ENCODE results near the gene NTSR1. TPM values are rescaled to one million over a fixed set of nuclear protein-coding genes. Genes with fewer than 3 reads are reported as not detected.

The NTSR1 gene
- polyA plus RNA-seq, 3 donors: 0.35 to 2.5 (median 0.40) TPM

DNA sequence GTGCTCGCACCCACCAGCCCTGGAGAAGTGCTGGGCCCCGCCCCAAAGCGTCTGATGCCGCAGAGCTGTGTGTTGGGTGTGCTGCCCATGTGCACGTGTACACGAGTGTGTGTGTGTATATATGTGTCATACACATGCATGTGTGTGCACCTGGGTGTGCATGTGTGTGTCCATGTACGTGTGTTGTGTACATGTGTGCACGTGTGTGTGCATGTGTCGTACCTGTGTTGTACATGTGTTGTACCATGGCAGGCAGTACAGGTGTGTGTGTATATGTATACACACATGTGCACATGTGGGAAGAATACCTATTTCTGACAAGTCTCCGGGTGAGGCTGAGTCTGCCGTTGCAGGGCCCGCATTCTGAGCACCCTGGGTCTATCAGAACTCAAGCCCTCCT lies 81.4 kb downstream of the NTSR1 start:
- Histone ChIP-seq H4K20me1 (ENCODE audit: insufficient read depth, low read length) (no peaks in the 10 kb centered on the region), H2AFZ (ENCODE audit: insufficient read depth, low read depth, low read length, poor library complexity, severe bottlenecking) (no peak overlapping the region), H3K4me3 (replicated peaks in 1 of 3; ENCODE audit: low read depth in 2 of 3, low read length in 3 of 3) (no peak overlapping the region), H3K36me3 (replicated peaks in 1 of 2; ENCODE audit: control insufficient read depth in 1 of 2, insufficient read depth in 2 of 2, low read length in 2 of 2) (no peaks in the 10 kb centered on the region), H3K79me2 (ENCODE audit: insufficient read depth, low read length) (no peaks in the 10 kb centered on the region), H3K27me3 (ENCODE audit: control insufficient read depth in 2 of 2, insufficient read depth in 2 of 2, low read length in 2 of 2) (no peaks in the 10 kb centered on the region), H3K27ac (ENCODE audit: low read depth in 1 of 2, low read length in 2 of 2) (no peak overlapping the region), H3K9me3 (replicated peaks in 1 of 2; ENCODE audit: control insufficient read depth in 1 of 2, insufficient read depth in 1 of 2, low read length in 2 of 2) (peaks cover 0 to 13% of the 10 kb centered on the region in 2 donors), H3K4me1 (ENCODE audit: control insufficient read depth in 1 of 2, insufficient read depth in 2 of 2, low read length in 2 of 2) (peaks cover 32 to 45% of the 10 kb centered on the region in 2 donors), H3K9ac (ENCODE audit: insufficient read depth, low read length, poor library complexity, severe bottlenecking) (no peak overlapping the region), H3K4me2 (replicated peaks; ENCODE audit: extremely low read depth, low read length, poor library complexity, severe bottlenecking) (no peak overlapping the region)
- WGBS (ENCODE audit: insufficient coverage): 91% methylated on average over 7 of the region's 12 CpGs
- TF ChIP-seq, protein P1, sequence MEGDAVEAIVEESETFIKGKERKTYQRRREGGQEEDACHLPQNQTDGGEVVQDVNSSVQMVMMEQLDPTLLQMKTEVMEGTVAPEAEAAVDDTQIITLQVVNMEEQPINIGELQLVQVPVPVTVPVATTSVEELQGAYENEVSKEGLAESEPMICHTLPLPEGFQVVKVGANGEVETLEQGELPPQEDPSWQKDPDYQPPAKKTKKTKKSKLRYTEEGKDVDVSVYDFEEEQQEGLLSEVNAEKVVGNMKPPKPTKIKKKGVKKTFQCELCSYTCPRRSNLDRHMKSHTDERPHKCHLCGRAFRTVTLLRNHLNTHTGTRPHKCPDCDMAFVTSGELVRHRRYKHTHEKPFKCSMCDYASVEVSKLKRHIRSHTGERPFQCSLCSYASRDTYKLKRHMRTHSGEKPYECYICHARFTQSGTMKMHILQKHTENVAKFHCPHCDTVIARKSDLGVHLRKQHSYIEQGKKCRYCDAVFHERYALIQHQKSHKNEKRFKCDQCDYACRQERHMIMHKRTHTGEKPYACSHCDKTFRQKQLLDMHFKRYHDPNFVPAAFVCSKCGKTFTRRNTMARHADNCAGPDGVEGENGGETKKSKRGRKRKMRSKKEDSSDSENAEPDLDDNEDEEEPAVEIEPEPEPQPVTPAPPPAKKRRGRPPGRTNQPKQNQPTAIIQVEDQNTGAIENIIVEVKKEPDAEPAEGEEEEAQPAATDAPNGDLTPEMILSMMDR (IDR thresholded peaks at IDR 0.05): no peak
- Mint-ChIP-seq H3K9me3 (peaks cover 12 to 16% (median 15%) of the 10 kb centered on the region in 7 donors), H3K4me1 (peaks cover 38% of the 10 kb centered on the region), H3K4me3 (no peak overlapping the region), H3K27ac (no peak overlapping the region), H3K27me3 (ENCODE audit: low read depth in 3 of 3) (peaks cover 0 to 4% (median 2%) of the 10 kb centered on the region in 3 donors), H3K36me3 (peaks cover 7 to 20% of the 10 kb centered on the region in 2 donors)
- DNase-seq: no peak
- intact Hi-C loops (cut with micrococcal nuclease): loop anchor here (2.0 to 10.0 kb wide), 7 partner anchors 48 to 385 kb away; partner anchors contain the start of genes CABLES2 (in 1 of the 2) and DIDO1 (in 1 of the 2)

DNA sequence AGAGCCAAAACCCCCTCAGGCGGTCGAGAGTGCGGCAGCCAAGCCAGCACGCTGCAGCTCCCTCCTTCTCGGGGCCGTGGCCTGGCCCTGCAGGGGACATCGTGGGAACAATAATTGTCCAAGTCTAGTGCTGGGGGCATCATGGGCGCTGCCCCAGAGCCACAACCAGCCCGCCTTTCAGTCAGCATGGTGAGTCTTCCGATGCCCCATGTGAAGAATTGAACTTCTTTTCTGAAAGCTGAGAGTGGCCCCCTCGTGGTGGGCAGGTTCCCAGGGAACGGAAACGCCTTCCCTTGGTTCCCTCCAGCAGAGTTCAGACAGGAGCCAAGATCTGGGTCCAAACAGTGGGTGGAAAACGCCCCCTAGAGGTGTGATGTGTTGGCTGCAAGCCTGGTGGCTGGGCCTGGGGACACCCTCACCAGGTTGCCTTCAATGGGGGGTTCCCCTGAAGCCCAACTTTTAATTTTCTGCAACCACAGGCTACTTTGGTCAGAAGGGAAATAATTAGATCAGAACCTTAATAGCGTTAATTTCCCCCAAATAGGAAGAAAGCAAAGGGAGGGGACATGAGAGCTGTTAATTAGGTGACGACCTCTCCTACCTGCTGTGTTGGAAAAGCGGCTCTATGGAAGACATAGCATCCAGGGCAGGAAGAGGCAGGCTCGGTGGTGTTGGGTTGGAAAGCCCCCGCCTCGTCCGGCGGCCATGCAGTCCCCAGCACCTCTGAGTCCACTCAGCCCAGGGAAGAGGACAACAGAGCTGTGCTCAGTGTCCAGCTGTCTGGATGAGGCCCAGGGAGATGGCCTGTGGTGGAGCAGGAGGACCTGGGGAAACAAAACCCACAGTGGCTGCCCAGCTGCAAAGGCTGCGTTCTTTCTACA lies 82.9 kb downstream of the NTSR1 start:
- no peak overlapping the region for H3K27ac ChIP-seq (ENCODE audit: low read depth in 1 of 2, low read length in 2 of 2)
- H3K4me3 Mint-ChIP-seq: no peak overlapping the region

More for the DNA sequence above, 82.9 kb downstream of the NTSR1 start:
- Histone ChIP-seq H3K36me3 (replicated peaks in 1 of 2; ENCODE audit: control insufficient read depth in 1 of 2, insufficient read depth in 2 of 2, low read length in 2 of 2) (no peaks in the 10 kb centered on the region), H3K4me3 (replicated peaks in 1 of 3; ENCODE audit: low read depth in 2 of 3, low read length in 3 of 3) (no peak overlapping the region), H4K20me1 (ENCODE audit: insufficient read depth, low read length) (no peaks in the 10 kb centered on the region), H3K79me2 (ENCODE audit: insufficient read depth, low read length) (no peaks in the 10 kb centered on the region), H2AFZ (ENCODE audit: insufficient read depth, low read depth, low read length, poor library complexity, severe bottlenecking) (no peak overlapping the region), H3K4me1 (ENCODE audit: control insufficient read depth in 1 of 2, insufficient read depth in 2 of 2, low read length in 2 of 2) (peaks cover 38 to 54% of the 10 kb centered on the region in 2 donors), H3K9ac (ENCODE audit: insufficient read depth, low read length, poor library complexity, severe bottlenecking) (no peak overlapping the region), H3K9me3 (replicated peaks in 1 of 2; ENCODE audit: control insufficient read depth in 1 of 2, insufficient read depth in 1 of 2, low read length in 2 of 2) (peaks cover 0 to 13% of the 10 kb centered on the region in 2 donors), H3K4me2 (replicated peaks; ENCODE audit: extremely low read depth, low read length, poor library complexity, severe bottlenecking) (no peak overlapping the region), H3K27me3 (ENCODE audit: control insufficient read depth in 2 of 2, insufficient read depth in 2 of 2, low read length in 2 of 2) (no peaks in the 10 kb centered on the region)
- TF ChIP-seq, protein P1 (IDR thresholded peaks at IDR 0.05): peak; percentile 98
- H3K4me1 Mint-ChIP-seq: peaks cover 43% of the 10 kb centered on the region
- H3K27ac Mint-ChIP-seq: peak overlapping the region in 4 of 7 donors; percentile 49 to 76 (median 66)
- 46% methylated on average over 21 of the region's 23 CpGs for WGBS (ENCODE audit: insufficient coverage)
- peaks cover 10 to 16% (median 15%) of the 10 kb centered on the region in 7 donors for H3K9me3 Mint-ChIP-seq
- intact Hi-C loops (cut with micrococcal nuclease): loop anchor here (1.0 to 10.0 kb wide), 9 partner anchors 49 to 387 kb away; partner anchors contain the start of genes CABLES2 (in 1 of the 2) and DIDO1 (in 1 of the 2)
- H3K36me3 Mint-ChIP-seq: peaks cover 7 to 18% of the 10 kb centered on the region in 2 donors
- DNase-seq: peak; percentile 83 to 90 (median 87)
- H3K27me3 Mint-ChIP-seq (ENCODE audit: low read depth in 3 of 3): peaks cover 0 to 2% (median 2%) of the 10 kb centered on the region in 3 donors
